ENCODE data around the gene ATP1A3. TPM values are rescaled to one million over a fixed set of nuclear protein-coding genes. Genes with fewer than 3 reads are reported as not detected.

The ATP1A3 gene
- total RNA-seq, 2 experiments from 2014 or later, result 5.5 to 5.9 TPM

DNA sequence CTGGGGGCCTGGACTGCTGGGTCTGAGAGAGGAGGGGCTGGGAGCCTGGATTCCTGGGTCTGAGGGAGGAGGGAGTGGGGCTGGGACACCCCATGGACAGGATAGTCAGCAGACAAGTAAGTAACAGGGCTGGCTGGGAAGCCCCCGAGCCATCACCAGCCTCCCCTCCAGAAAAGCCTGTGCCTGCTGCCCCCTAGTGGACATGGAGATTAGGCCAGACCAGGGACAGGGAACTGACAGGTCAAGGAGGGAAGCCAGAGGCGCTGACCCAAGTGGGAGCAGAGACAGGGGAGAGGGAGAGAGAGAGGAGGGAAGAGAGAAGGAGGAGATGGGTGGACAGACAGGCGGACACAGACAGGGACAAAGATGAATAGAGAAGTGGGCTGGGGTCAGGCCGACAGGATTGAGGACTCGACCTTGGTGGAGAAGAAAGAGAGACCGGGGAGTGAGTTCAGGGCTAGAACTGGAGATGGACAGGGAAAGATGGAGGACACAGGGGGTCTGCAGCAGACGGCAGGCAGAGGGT lies 59.1 kb downstream of the ATP1A3 start:
- H3K27me3 Mint-ChIP-seq, result peaks cover 16% of the 10 kb centered on the region
- DNase-seq, result peak; percentile 90
- no peak overlapping the region for H3K4me3 Mint-ChIP-seq
- POLR2A ChIA-PET, result interaction anchor here (0.9 to 1.8 kb wide), 7 partner anchors 25 to 76 kb away, joined by 3 to 8 read pairs (median 6); no protein-coding TSS in a partner anchor
- H3K36me3 Mint-ChIP-seq (ENCODE audit: low read depth), result no peaks in the 10 kb centered on the region
- H3K4me1 Mint-ChIP-seq (ENCODE audit: low read depth), result peaks cover 47% of the 10 kb centered on the region
- CTCF ChIA-PET, result interaction anchor here (0.8 to 1.3 kb wide), 7 partner anchors 10 to 64 kb away, joined by 3 to 6 read pairs (median 3); no protein-coding TSS in a partner anchor
- TF ChIP-seq, protein P1, sequence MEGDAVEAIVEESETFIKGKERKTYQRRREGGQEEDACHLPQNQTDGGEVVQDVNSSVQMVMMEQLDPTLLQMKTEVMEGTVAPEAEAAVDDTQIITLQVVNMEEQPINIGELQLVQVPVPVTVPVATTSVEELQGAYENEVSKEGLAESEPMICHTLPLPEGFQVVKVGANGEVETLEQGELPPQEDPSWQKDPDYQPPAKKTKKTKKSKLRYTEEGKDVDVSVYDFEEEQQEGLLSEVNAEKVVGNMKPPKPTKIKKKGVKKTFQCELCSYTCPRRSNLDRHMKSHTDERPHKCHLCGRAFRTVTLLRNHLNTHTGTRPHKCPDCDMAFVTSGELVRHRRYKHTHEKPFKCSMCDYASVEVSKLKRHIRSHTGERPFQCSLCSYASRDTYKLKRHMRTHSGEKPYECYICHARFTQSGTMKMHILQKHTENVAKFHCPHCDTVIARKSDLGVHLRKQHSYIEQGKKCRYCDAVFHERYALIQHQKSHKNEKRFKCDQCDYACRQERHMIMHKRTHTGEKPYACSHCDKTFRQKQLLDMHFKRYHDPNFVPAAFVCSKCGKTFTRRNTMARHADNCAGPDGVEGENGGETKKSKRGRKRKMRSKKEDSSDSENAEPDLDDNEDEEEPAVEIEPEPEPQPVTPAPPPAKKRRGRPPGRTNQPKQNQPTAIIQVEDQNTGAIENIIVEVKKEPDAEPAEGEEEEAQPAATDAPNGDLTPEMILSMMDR (IDR thresholded peaks at IDR 0.05), result peak; percentile 95
- H3K27ac Mint-ChIP-seq, result peak overlapping the region; percentile 71
- ATAC-seq, result peak; percentile 78
- no peaks in the 10 kb centered on the region for H3K9me3 Mint-ChIP-seq
- intact Hi-C loops (cut with micrococcal nuclease), result no loop called here

DNA sequence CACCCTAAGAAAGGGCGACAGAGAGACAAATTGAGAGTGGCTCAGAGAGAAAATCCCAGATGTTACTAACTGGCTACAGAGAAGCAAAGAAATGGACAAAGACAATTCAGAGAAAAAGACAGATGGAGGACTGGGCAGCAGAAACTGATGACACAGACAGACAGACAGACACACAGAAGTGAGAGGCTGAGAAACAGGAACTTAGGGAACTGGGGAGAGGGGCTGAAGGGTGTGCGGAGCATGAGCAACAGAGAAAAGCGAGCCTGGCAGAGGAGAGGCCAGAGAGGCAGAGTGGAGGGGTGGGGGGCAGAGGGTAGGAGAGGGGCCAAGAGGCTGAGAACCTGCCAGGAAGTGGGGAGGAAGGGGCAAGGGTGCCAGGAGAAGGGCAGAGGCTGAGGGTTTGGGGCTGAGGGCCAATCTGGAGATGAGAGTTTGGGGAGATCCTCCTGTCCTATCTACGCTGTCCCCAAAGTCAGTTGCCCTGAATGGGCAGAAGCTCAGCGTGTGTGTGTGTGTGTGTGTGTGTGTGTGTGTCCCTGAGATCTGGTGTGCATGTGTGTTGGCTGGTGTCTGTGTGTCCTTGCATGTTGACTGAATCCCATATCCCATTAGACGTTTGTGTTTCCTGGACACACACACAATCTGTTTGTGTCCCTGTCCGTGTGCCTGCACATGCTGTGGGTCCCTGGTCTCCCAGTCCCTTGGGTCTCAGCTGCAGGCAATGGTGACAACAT lies 60.2 kb downstream of the ATP1A3 start:
- intact Hi-C loops (cut with micrococcal nuclease), result no loop called here
- ChIA-PET POLR2A (interaction anchor here (0.7 to 1.8 kb wide), 8 partner anchors 24 to 74 kb away, joined by 3 to 8 read pairs (median 6); no protein-coding TSS in a partner anchor), CTCF (interaction anchor here (0.8 to 1.3 kb wide), 7 partner anchors 11 to 61 kb away, joined by 3 to 6 read pairs (median 3); no protein-coding TSS in a partner anchor)
- Mint-ChIP-seq H3K4me1 (ENCODE audit: low read depth) (peaks cover 52% of the 10 kb centered on the region), H3K36me3 (ENCODE audit: low read depth) (no peaks in the 10 kb centered on the region), H3K27me3 (peaks cover 19% of the 10 kb centered on the region), H3K27ac (peak overlapping the region; percentile 74), H3K4me3 (no peak overlapping the region), H3K9me3 (no peaks in the 10 kb centered on the region)
- no peak for DNase-seq
- ATAC-seq, result no peak
- TF ChIP-seq, protein P1 (IDR thresholded peaks at IDR 0.05), result no peak

DNA sequence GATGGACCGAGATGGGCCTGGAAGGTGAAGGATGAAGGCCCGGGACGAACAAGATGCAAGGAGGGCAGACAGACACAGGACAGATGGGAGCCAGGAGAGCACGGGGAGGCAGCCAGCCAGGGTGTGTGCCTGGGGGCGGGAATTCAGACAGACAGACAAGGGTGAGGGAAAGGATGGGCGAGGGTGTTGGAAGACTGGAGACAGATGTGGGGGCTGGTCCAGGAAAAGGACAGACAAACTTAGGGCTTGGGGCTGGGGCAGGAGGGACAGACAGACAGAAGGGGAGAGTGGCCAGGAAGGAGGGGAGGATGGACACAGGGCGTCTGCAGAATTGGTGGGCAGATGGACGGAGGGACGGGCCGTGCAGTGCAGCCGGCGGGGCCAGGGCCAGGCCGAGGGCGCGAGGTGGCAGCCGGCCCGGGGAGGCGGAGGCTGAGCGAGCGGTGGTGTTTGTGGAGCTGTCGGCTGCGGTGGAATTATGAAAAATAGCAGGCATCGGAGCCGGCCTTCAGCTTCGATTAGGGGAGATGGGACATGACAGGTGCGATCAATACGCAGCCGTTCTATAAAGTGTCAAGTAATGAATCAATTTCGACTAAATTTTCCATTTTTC lies 61.2 kb downstream of the ATP1A3 start:
- ChIA-PET CTCF (no interaction called here), POLR2A (interaction anchor here (1.0 kb wide), 1 partner anchor 13 kb away, joined by 3 read pairs; no protein-coding TSS in a partner anchor)
- Mint-ChIP-seq H3K27ac (no peak overlapping the region), H3K4me3 (no peak overlapping the region), H3K9me3 (no peaks in the 10 kb centered on the region), H3K27me3 (peaks cover 19% of the 10 kb centered on the region), H3K4me1 (ENCODE audit: low read depth) (peaks cover 53% of the 10 kb centered on the region), H3K36me3 (ENCODE audit: low read depth) (no peaks in the 10 kb centered on the region)
- intact Hi-C loops (cut with micrococcal nuclease), result no loop called here
- no peak for DNase-seq
- TF ChIP-seq, protein P1 (IDR thresholded peaks at IDR 0.05), result no peak
- no peak for ATAC-seq

DNA sequence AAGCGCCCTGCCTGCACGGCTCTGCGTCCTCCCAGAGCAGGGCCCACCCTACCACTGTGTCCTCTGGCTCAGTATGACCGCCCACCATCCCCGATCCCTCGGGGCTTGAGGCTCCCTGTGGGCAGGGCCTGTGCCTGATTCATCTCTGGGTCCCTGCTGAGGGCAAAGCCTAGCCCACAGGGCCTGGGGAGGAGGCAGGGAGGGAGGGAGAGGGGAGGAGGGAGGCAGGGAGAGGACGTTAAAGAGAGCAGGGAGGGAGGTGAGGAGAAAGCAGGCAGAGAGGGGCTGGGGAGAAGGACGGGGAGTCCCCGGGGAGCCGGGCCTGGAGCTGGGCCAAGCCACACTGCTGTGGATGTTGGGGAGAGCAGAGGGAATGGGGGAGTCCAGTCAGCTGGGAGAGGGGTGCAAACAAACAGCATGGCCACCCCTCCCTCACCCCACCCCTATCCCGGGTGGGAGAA lies 61.7 kb downstream of the ATP1A3 start:
- ChIA-PET CTCF (no interaction called here), POLR2A (interaction anchor here (1.0 to 1.3 kb wide), 2 partner anchors 14 to 21 kb away, joined by 3 read pairs; no protein-coding TSS in a partner anchor)
- no peak overlapping the region for H3K27ac Mint-ChIP-seq
- ATAC-seq (no peak), DNase-seq (no peak)
- intact Hi-C loops (cut with micrococcal nuclease), result no loop called here
- H3K27me3 Mint-ChIP-seq, result peaks cover 19% of the 10 kb centered on the region
- no peaks in the 10 kb centered on the region for H3K36me3 Mint-ChIP-seq (ENCODE audit: low read depth)
- no peaks in the 10 kb centered on the region for H3K9me3 Mint-ChIP-seq
- TF ChIP-seq, protein P1 (IDR thresholded peaks at IDR 0.05), result no peak
- no peak overlapping the region for H3K4me3 Mint-ChIP-seq
- H3K4me1 Mint-ChIP-seq (ENCODE audit: low read depth), result peaks cover 50% of the 10 kb centered on the region

Measured in activated CD8-positive, alpha-beta T cell treated with anti-CD3 and anti-CD28 coated beads for 36 hours (primary cell).